ENCODE results near the gene LPP.

The LPP gene

DNA sequence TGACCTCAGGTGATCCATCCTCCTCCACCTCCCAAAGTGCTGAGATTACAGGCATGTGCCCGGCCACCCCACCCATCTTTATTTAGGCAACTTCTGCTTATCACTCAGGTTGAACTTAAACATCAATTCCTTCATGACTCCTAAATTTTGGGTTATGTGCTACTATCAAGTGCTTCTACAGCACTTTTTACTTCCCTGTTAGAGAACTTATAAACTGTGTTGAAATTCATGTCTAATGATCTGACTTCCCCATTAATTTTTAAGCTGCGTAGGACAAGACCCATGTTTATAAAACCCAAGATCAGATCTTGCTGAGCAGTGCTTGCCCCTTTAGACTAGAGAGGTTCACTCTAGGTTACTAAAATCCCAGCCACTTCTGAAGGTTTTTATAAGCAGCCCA, 751.6 kb downstream of the LPP start:
- no peak for DNase-seq

DNA sequence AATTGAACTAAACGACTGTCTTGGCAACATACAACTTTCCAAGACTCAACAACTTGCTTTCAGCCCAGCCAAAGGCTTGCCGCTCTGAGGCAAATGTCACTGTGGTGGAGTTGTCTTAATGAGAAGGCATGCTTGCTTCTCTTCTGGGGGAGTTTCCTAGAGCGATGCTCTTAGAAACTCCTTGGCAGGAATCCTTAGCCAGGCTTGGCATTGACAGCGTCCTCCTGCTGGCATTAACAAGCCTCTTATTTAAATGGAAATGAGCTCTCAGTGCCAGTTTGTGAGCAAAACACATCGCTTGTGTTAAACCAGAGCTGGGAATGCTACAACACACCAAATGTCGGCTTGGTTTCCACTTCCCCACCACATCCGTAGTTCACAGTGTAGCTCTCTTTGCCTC, 752.3 kb downstream of the LPP start:
- DNase-seq, result no peak

DNA sequence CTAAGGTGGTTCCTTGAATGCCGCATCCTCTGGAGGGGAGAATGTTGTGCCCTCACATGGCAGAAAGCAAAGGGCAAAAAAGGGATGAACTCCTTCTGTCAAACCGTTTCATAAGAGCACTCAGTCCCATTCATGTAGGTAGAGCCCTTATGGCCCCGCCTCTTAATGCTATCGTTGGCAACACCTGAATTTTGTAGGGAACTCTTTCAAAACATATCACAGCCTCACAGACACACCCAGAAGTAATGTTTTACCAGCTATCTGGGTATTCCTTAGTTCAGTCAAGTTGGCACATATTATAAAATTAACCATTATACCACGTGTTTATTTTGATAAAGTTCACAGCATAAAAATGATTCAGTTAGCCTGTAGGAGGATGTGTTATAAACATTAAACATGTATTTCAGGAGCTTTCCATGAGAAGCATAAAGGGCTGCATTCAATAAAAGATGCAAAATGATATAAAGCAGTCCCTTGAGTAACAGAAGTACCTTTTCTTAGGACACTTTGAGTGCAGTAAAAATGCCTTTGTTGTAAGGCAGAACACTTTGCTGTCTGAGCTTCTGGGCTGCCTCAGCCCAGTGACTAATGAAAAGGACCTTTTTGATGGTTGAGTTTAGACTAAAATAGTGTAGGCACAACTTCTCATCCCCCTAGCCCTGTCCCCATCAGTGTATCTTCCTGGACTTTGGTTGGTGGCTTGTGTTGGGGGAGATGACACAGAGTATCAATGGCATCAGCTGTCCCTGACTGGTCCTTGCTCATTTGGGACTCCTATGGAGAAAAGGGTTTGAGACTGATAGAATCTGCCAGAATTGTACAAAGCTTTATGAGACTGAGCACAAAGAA, 754.3 kb downstream of the LPP start:
- DNase-seq, result no peak

DNA sequence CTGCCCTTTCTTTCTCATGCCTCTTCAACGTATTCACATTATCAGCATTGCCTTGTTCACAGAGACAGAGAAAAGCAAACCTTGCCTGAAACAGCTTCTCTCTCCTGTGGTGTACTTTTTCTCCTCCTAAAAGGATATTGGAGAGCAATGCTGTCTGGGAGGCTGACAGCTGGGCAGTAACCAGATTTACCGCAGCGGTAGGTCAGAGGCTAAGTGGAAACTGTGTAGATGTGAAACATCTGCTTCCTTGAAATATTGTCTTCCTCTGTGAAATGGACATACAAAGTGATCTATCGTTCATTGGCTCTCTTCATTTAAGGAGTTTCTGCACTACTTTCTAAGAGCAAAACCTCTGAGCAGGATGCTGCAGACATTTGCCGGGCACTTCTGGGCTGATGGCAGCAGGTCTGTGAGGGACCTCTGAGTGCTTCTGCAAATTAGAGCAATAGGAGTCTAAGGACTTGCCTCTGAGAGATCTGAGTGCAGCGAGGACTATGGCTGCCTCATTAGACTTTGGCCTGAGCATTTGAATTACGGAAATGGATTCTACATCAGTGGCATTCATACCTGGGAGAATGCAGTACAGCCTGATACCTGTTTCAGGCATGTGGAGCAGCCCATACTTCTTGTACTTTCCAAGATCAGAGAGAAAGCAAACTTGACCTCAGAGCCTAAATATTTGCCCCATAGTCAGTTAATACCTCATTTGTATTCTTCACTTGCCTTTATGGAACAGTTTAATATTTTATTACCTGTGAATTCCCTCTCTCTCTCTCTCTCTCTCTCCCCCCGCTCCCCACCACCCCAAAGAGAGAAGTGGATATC, 757.3 kb downstream of the LPP start:
- DNase-seq, result no peak

DNA sequence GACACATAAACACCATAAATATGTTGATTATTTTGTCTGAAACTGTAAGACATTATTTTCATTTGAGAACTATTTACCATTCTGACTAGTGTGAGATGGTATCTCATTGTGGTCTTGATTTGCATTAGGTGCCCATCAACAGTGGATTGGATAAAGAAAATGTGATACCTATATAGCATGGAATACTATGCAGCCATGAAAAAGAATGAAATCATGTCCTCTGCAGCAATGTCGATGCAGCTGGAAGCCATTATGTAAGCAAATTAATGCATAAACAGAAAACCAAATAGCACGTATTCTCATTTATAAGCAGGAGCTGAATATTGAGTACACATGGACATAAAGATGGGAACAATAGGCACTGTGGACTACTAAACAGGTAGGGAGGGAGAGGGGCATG, 759.1 kb downstream of the LPP start:
- DNase-seq, result no peak

DNA sequence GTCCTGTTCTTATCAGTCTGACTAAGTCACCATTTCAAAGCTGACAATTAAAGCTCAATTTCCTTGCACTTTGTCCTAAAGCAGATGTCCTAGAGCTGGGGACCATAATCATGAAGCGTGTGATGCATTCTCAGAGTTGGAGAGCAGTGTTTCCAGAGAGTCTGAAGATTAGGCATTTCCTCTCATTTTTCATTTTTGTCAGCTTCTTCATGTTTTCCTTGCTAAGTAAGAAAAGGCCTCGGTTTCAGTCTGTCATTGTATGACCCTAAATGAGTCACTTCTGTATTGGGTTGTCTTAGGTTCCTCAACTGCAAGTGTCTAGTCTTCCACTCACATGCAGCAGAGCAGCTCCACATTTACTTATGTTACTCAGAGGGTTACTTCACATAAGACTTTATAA, 760.6 kb downstream of the LPP start:
- no peak for DNase-seq

DNA sequence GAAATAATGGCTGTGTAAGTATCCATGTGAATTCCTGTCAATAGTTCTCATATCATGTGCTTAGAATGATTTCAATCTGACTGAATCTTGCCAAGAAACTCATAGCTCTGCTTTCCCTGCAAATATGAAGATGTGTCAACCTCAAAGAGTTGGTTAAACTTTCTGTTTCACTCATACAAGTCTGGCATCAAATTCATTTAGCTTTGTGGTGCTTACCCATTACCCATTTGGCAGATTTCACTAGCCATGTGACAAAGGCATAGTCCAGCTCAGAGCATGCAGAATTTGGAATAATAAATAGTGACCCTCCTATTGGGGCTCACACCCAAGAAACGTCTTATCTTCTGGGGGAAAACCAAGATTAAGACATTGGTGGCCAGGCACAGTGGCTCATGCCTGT, 761.2 kb downstream of the LPP start:
- DNase-seq, result no peak

DNA sequence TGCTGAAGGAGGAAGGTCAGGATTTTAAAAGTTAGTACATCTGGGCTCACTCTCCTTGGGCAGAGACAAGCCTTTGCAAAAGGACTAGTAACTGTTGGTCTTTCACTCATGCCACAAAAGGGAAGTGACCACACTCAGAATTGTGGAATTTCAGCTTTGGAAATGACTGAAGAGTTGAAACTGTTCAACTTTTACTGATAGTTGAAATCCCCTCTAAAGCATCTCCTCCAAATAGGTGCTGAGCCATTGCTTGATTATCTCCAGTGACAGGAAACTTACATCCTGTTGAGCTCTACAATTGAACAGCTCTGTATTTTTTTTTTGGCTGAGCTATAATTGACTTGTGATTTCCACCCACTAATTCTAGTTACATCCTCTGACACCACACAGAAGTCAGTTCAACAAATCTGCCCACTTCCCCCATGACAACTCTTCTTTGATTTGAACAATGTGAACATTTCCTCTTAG, 763.0 kb downstream of the LPP start:
- no peak for DNase-seq

DNA sequence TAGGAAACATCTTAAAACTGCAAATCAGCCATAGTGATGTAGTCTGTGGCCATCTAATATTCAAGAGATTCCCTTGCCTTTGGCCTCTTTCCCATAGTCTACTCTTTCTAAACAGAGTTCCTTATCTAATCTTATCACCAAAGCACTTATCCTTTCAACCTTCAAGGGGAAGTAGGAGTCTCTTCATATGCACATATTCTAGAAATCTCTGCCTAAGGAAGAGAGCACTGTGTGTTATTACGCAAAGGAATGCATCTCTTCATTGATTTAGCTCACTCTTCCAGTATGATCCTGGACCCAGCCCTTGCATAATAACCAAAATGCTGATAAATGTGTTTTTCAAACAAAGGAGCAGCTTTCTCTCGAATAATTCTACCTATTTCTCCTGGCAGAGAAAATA, 764.1 kb downstream of the LPP start:
- no peak for DNase-seq

DNA sequence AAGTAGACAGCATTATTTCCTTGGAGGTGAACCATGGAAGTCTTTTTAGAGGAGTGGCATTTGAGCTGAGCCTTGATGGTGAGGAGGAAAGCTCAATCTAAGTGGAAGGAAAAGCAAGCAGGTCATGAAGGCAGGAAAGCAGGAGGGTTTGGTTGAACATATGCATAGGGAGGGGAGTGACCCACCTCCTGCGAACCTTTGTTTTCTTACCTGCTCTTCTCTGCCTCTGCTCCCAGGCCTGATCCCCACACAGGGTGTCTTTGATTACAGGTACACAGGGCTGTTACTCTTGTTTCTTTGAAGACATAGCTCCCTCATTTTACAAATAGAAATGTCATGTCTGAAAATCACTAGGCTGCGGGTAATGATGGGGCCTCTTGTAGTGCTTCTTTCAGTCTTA, 769.7 kb downstream of the LPP start:
- no peak for DNase-seq

DNA sequence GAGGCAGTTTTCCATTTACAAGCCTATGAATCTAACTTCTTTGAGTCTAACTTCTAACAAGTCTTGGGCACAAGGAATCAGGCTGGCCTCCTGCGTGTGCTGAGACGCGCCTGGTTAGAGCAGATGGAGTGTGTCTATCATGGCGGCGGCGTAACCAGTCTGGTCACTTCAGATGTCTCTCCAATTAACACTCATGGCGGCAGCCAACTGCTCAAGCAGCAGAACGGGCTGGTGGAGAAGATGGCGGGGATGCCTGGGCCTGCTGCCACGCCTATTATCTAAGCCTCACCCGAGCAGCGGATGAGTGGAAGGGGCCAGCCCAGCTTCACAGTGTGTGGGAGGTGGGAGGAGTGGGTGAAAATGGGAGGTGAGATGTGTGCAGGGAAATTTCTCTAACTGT, 771.4 kb downstream of the LPP start:
- DNase-seq, result no peak

DNA sequence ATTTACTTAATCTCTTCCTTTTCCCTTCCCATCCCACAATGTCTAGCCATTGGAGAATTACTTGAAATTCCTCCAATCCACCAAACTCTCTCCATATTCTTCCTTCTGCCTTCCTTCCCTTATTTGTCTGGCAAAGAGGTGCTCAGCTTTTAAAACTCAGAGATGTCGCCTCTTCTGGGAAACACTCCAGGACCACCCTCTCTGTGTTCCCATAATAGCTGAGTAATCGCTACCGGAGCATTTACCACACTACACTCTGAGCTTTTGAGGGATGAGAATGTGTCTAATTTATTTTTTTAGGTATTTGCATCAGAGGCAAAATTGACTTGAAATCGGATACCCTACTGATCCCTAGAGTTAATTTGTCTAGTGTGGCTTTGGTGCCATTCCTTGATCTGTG, 772.2 kb downstream of the LPP start:
- DNase-seq, result no peak

DNA sequence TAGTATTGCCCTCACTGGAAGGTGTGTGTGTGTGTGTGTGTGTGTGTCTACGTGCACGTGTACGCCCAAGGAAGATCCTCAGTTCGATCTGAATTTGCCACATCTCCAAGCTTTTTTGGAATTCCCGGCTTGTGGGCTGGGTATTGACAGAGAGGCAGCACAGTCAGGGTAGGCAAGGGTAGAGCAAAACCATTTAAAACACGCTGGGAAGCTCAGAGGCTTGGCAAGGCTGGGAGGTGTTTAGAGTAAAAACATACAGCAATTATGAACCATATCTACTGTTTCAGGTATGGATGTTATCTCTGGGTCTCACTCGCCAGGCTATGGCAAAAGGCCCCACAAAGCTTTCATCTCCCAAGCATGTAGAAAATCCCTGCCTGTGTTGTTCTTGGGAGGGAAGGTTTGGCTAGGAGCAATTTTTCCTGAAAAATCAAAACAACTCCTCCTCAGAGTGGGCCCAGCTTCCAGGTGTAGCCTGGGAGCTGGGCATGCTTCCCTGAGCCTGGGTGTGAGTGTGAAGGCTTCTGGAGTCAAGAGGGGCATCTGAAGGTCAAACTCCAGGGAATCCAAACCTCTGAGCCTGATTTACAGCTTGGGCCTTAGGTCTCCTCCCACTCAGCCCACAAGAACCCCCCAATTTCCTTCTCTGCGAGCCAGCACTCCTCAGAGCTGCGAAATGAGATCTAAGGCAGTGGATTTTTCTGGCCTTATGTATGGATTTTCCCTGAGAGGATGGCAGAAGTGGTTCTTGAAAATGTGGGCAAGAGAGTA, 773.0 kb downstream of the LPP start:
- DNase-seq, result no peak

DNA sequence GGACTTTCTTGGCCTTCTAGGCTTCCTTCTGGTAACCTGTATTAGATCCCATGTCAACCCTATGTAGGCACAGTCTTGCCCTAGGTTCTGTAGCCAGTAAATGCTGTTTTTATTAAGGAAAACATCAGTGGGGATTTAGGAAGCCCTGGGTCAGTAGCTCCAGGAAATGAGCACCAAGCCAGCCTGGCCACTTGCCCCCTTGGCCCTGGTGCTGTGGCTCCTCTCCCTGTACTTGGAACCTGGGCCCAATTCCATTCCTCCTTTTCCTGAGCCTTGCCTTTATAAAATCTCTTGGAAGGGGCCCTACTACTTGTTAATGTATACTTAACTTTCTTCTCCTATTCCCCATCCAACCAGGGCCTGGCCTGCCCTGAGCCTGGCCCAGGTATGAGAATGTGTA, 774.0 kb downstream of the LPP start:
- no peak for DNase-seq

DNA sequence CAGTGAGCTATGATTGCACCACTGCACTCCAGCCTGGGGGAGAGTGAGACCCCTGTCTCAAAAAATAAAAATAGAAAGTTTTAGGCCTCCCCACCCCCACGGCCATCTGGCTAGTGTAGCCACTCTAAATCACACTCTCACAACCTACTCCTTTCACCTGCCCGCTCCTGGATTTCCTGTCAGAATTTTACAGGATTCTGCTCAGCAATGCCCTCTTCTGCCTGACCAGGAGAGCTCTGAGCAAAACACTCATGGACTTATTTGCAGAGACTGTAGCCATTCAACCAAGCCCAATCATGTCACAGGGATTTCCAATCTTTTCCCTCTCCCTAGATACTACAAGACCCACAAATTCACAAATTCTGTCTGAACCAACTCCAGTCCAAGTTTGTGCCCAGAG, 775.2 kb downstream of the LPP start:
- no peak for DNase-seq

DNA sequence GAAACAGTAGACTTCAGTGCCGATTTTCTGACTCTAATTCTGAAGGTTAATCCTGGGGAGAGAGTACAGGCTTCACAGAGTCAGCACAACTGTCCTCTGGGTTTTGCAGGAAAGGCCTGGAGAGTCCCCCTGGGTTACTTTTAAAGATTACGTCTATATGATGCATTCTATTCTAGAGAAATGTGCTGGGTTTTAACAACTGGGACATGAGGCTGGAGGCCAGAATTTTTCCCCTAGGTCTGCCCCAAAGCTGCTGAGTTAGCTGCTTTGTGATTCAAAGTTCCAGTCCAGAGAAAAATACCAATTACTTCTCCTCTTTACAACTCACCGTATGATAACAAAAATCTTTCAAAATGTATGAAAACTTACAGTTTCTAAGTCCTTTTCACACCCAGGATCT, 777.1 kb downstream of the LPP start:
- DNase-seq, result no peak

DNA sequence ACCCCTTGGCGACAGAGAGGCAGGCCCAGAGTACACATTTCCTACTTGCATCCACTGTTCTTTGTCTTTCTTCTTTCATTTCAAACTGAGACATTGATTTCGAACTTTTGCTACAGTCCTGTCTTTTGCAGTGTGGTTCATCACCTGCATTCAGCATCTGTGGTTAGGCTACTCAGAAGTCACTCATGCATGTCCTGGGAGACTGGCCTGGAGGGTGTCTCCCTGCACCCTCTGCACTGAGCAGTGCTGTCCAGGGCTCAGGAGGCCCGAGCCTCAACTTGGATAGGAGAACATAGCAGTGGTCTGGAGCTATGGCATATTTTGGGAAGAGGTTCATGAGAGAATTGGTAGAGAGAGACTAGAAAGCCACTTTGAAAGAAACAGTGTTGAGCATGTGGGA, 777.6 kb downstream of the LPP start:
- no peak for DNase-seq

DNA sequence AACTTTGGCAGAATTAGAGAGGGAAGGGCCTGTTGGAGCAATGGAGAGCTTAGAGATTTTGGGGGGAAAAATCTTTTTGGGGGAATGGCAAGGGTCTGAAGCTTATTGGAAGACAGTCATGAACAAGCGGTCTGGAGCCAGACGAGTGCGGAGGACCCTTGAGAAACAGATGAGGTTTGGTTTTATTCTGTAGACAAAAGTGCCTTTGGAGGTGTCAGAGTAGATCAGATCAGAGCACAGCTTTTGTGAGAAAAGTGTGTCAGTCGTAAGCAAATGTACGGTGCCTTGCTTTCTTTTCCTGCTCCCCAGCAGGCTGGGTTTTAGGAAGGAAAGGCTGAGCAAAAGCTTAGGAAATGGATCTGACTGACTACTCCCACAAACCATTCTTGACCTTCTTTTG, 781.0 kb downstream of the LPP start:
- no peak for DNase-seq

DNA sequence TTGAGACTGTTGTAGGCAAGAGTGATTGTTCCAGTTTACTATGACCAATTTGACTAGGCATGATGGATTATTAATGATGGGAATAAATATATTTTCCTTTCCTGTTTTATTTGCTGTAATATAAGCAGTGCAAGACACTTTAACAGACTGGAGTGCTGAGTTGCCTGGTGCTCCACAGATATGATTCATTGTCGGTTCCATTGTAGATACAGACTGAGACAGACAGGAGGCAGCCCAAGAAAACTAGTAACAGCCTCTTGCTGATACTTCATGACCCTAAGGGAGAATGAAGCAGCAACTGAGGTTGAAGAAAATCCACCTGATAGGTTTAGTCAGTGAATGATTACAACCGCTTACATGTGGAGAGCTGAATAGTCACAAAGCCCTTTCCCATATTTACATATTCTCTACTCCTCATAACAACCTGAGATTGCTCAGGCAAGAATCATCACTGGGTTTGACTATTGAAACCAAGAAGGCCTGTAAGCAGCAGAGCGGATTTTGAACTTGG, 782.7 kb downstream of the LPP start:
- no peak for DNase-seq

DNA sequence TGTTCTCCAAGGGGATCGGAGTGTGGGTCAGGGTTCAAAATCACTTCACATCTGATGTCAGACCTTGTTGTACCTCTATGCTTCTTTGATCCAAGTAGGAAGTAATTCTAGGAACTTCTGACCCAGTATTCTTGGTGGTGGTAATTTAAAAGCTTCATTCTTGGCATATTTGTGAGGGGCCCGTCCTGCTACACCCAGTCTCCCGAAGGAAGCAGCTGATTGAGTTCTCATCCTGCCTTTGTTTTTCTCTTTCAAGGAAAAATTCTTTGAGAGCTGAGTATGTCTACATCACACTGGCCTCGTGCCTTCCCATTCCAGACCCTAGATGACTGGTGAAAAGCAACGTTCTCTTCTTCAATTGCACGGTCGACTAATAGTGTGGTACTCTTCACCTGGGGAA, 783.4 kb downstream of the LPP start:
- no peak for DNase-seq

DNA sequence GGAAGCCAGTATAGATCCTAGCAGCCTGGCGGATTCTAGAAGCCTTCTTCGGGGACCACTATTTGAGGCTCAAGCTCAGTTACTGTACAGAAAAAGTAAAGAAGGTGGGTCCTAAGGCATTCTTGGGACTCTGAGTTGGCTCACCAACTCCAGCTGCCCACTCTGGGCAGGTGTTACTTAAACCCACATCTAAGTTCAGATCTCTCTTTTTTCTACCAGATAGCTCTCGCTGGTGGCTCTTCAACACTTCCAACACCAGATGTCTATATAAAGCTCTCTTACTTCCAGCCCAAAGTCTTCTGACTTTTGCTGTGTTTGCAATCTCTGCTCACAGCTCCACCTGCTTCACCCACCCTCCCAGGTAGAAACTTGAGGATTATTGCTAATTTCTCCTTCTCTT, 785.0 kb downstream of the LPP start:
- no peak for DNase-seq

DNA sequence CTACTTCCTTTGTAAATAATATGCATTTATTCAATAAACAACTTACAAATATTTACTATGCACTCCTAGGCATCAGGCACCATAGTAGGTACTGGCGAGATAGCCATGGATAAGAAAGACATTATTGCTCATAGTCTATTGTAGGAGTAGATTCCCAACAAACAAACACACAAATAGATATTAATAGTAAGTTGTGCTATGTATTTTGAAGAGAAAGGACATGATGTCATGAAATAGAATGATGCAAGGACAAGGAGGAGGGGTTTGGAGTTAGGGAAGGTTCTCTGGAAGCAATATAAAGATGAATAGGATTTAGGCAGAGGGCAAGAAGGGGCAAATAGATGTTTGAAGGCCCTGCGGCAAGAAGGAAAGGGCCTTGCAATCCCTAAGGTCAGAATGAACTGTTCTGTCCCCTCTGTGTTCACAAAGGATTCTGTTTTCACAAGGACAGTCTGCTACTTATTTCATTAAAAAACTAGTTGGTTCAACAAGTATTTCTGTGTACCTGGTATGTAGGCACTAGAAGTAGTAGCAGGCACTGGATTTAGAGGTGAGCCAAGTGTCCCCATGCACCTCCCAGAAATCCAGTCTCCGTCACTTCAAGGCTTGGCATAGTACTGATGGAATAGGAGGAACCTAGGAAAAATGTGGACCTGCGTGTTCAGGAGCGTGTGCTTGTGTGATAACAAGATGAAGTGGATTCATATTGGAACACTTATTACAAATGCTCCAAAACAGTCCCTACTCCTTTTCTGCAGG, 786.0 kb downstream of the LPP start:
- DNase-seq, result no peak

All from activated CD4-positive, CD25-positive, alpha-beta regulatory T cell treated with anti-CD3 and anti-CD28 coated beads, Interleukin-2, amount 50 U/mL, for 72 hours (primary cell).